ENCODE measurements around the gene CDK14.

DNA sequence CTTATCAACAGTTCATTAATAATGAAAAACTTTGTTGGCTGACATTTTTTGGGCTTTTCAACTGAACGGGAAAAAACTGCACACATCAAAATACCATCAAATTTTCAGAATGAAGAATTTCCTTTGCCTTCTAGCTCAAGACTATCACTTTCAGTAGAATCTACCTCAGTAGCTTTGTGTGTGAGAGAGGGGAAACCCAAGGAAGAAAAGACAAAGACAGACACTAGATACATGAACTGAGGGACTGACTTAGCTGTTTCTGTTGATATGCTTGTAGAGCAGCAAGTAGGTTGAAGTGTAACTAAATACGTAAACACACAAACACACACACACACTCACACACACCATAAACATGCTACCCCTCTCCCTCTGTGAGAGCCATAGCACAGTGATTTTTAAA is 257.1 kb downstream of the CDK14 start:
- TF ChIP-seq, protein P1, sequence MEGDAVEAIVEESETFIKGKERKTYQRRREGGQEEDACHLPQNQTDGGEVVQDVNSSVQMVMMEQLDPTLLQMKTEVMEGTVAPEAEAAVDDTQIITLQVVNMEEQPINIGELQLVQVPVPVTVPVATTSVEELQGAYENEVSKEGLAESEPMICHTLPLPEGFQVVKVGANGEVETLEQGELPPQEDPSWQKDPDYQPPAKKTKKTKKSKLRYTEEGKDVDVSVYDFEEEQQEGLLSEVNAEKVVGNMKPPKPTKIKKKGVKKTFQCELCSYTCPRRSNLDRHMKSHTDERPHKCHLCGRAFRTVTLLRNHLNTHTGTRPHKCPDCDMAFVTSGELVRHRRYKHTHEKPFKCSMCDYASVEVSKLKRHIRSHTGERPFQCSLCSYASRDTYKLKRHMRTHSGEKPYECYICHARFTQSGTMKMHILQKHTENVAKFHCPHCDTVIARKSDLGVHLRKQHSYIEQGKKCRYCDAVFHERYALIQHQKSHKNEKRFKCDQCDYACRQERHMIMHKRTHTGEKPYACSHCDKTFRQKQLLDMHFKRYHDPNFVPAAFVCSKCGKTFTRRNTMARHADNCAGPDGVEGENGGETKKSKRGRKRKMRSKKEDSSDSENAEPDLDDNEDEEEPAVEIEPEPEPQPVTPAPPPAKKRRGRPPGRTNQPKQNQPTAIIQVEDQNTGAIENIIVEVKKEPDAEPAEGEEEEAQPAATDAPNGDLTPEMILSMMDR (IDR thresholded peaks at IDR 0.05; ENCODE audit: insufficient read depth, low read length): no peak
- no peak for TF ChIP-seq SPI1 (IDR thresholded peaks at IDR 0.05; ENCODE audit: borderline replicate concordance, low read depth)
